HG03066 (cell line): ENCODE measurements around the gene LRRC8D.

Experiments
- ATAC-seq: cut with Tn5 transposase; IDR thresholded peaks from one replicate; pipeline ENCODE4 v1.9.1; 2021; ENCODE audit warnings: low read depth; ENCODE audit not compliant: unreplicated experiment

Gene LRRC8D

GRCh38 chr1:89865498-89866382, 44.9 kb downstream of the LRRC8D start:
- ATAC-seq: no peak

- ATAC-seq: no peak
Measured at GRCh38 chr1:89866568-89866967, 45.7 kb downstream of the LRRC8D start.

GRCh38 chr1:89870998-89871397, 50.2 kb downstream of the LRRC8D start:
- ATAC-seq: no peak

GRCh38 chr1:89871768-89872473, 51.1 kb downstream of the LRRC8D start:
- no peak for ATAC-seq

GRCh38 chr1:89872567-89872966, 51.7 kb downstream of the LRRC8D start:
- no peak for ATAC-seq

- ATAC-seq: no peak
Measured at GRCh38 chr1:89873288-89873687, 52.5 kb downstream of the LRRC8D start.

- ATAC-seq: no peak
Measured at GRCh38 chr1:89873770-89874169, 52.9 kb downstream of the LRRC8D start.

GRCh38 chr1:89876463-89876862, 55.6 kb downstream of the LRRC8D start:
- no peak for ATAC-seq

- no peak for ATAC-seq
Measured at GRCh38 chr1:89877756-89878155, 56.9 kb downstream of the LRRC8D start.

- no peak for ATAC-seq
Measured at GRCh38 chr1:89878256-89878655, 57.4 kb downstream of the LRRC8D start.

- ATAC-seq: no peak
Measured at GRCh38 chr1:89880679-89881078, 59.8 kb downstream of the LRRC8D start.

- no peak for ATAC-seq
Measured at GRCh38 chr1:89881415-89882058, 60.7 kb downstream of the LRRC8D start.

GRCh38 chr1:89882348-89883029, 61.7 kb downstream of the LRRC8D start:
- ATAC-seq: no peak

- ATAC-seq: no peak
Measured at GRCh38 chr1:89883030-89883379, 62.2 kb downstream of the LRRC8D start.

- ATAC-seq: no peak
Measured at GRCh38 chr1:89884718-89885596, 64.1 kb downstream of the LRRC8D start.

- no peak for ATAC-seq
Measured at GRCh38 chr1:89887270-89887669, 66.4 kb downstream of the LRRC8D start.

- ATAC-seq: no peak
Measured at GRCh38 chr1:89887713-89888112, 66.9 kb downstream of the LRRC8D start.

- ATAC-seq: no peak
Measured at GRCh38 chr1:89888480-89889322, 67.9 kb downstream of the LRRC8D start.

GRCh38 chr1:89889323-89889615, 68.4 kb downstream of the LRRC8D start:
- no peak for ATAC-seq
